Thymus (tissue), 11 donors: Measurements from ENCODE around the gene NRDE2. TPM values are rescaled to one million over a fixed set of nuclear protein-coding genes. Genes with fewer than 3 reads are reported as not detected.

Experiments used
- DNase-seq, 9 donors: peaks; one replicate each; pipeline ENCODE4 v3.0.0-alpha.2; 2013; ENCODE audit warnings: low spot score in 9 of 9, low read depth in 6 of 9, missing footprints in 1 of 9
- H3K27ac ChIP-seq, 2 donors: one replicate each; pipeline ENCODE4 v1.5.1; 2013; ENCODE audit warnings: control low read depth in 1 of 2, low read depth in 1 of 2, low read length in 1 of 2, mild to moderate bottlenecking in 1 of 2, moderate library complexity in 1 of 2
- H3K27me3 ChIP-seq, 2 donors: one replicate each; pipeline ENCODE4 v1.5.1; 2013; ENCODE audit warnings: low read length in 1 of 2; ENCODE audit not compliant: control insufficient read depth in 2 of 2, insufficient read depth in 1 of 2
- H3K36me3 ChIP-seq, 2 donors: one replicate each; pipeline ENCODE4 v1.5.1; 2013; ENCODE audit warnings: low read length in 1 of 2, mild to moderate bottlenecking in 1 of 2, moderate library complexity in 1 of 2; ENCODE audit not compliant: control insufficient read depth in 2 of 2, insufficient read depth in 2 of 2
- H3K4me1 ChIP-seq, 2 donors: one replicate each; pipeline ENCODE4 v1.5.1; 2013; ENCODE audit warnings: low read length in 2 of 2; ENCODE audit not compliant: control insufficient read depth in 2 of 2, insufficient read depth in 2 of 2
- H3K4me3 ChIP-seq, 2 donors: one replicate each; pipeline ENCODE4 v1.5.1; 2013; ENCODE audit warnings: low read length in 2 of 2, control low read depth in 1 of 2, mild to moderate bottlenecking in 1 of 2
- H3K9me3 ChIP-seq, 2 donors: one replicate each; pipeline ENCODE4 v1.5.1; 2013; ENCODE audit warnings: low read length in 1 of 2, mild to moderate bottlenecking in 1 of 2; ENCODE audit not compliant: control insufficient read depth in 2 of 2, insufficient read depth in 1 of 2
- WGBS: extraction: QIAGEN DNeasy Blood & Tissue Kit; methylation state at CpG from one replicate; pipeline ENCODE4 v1.1.7; 2013; 5-methylcytosine and 5-hydroxymethylcytosine counted together
- polyA plus RNA-seq: library from polyadenylated mRNA; stranded (reverse); fragments of 200-250 nt; gene quantifications from one replicate; pipeline ENCODE4 v1.2.3, GENCODE V29; 2013
- total RNA-seq: library from RNA; stranded (reverse); fragments of 120-200 nt; gene quantifications from one replicate; pipeline ENCODE4 v1.2.4, GENCODE V29; 2013
- donor health status: healthy.

The NRDE2 gene
- total and polyA plus RNA-seq, 2 donors, result 9.4 to 12.5 TPM

- WGBS, result 89% methylated on average over 1 of the region's 1 CpG
- DNase-seq, result peak in 1 of 9 donors; percentile 15
- Histone ChIP-seq H3K4me1 (no peaks in the 10 kb centered on the region), H3K36me3 (no peaks in the 10 kb centered on the region), H3K4me3 (no peak overlapping the region), H3K27ac (no peak overlapping the region), H3K27me3 (no peaks in the 10 kb centered on the region), H3K9me3 (no peaks in the 10 kb centered on the region)
Observed at GRCh38 chr14:90368946-90369721, 37.4 kb upstream of the NRDE2 start.

DNA sequence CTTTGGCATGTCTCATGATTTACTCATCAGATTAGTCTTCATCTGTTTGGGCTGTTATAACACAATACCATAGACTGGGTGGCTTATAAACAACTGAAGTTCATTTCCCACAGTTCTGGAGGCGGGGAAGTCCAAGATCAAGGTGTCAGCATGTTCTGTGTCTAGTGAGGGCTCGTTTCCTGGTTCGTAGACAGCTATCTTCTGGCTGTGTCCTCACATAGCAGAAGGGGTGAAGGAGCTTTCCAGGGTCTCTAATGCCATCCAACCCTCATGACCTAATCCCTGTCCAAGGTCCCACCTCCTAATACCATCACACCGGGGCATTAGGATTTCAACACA, 30.8 kb upstream of the NRDE2 start:
- WGBS, result 93% methylated on average over 4 of the region's 4 CpGs

GRCh38 chr14:90361865-90362557, 30.3 kb upstream of the NRDE2 start:
- no peaks in the 10 kb centered on the region for H3K9me3 ChIP-seq
- 92% methylated on average over 7 of the region's 7 CpGs for WGBS
- no peaks in the 10 kb centered on the region for H3K36me3 ChIP-seq
- peaks cover 0 to 2% of the 10 kb centered on the region in 2 donors for H3K27me3 ChIP-seq
- no peak overlapping the region for H3K4me3 ChIP-seq
- DNase-seq, result no peak
- no peaks in the 10 kb centered on the region for H3K4me1 ChIP-seq
- no peak overlapping the region for H3K27ac ChIP-seq

More for the DNA sequence above, 30.8 kb upstream of the NRDE2 start:
- Histone ChIP-seq H3K9me3 (no peaks in the 10 kb centered on the region), H3K36me3 (no peaks in the 10 kb centered on the region), H3K4me3 (no peak overlapping the region), H3K27me3 (peaks cover 0 to 2% of the 10 kb centered on the region in 2 donors), H3K27ac (no peak overlapping the region), H3K4me1 (no peaks in the 10 kb centered on the region)
- no peak for DNase-seq

- H3K4me3 ChIP-seq, result no peak overlapping the region
- peaks cover 0 to 2% of the 10 kb centered on the region in 2 donors for H3K27me3 ChIP-seq
- H3K4me1 ChIP-seq, result no peaks in the 10 kb centered on the region
- H3K27ac ChIP-seq, result no peak overlapping the region
- no peaks in the 10 kb centered on the region for H3K36me3 ChIP-seq
- 97% methylated on average over 4 of the region's 4 CpGs for WGBS
- no peak for DNase-seq
- H3K9me3 ChIP-seq, result no peaks in the 10 kb centered on the region
Observed at GRCh38 chr14:90358359-90358758, 26.6 kb upstream of the NRDE2 start.

GRCh38 chr14:90356925-90357324, 25.2 kb upstream of the NRDE2 start:
- Histone ChIP-seq H3K4me3 (no peak overlapping the region), H3K4me1 (no peaks in the 10 kb centered on the region), H3K27me3 (no peaks in the 10 kb centered on the region), H3K36me3 (no peaks in the 10 kb centered on the region), H3K27ac (no peak overlapping the region), H3K9me3 (no peaks in the 10 kb centered on the region)
- no peak for DNase-seq
- 98% methylated on average over 1 of the region's 1 CpG for WGBS

- no peak for DNase-seq
Observed at GRCh38 chr14:90355540-90356518, 24.1 kb upstream of the NRDE2 start.

DNA sequence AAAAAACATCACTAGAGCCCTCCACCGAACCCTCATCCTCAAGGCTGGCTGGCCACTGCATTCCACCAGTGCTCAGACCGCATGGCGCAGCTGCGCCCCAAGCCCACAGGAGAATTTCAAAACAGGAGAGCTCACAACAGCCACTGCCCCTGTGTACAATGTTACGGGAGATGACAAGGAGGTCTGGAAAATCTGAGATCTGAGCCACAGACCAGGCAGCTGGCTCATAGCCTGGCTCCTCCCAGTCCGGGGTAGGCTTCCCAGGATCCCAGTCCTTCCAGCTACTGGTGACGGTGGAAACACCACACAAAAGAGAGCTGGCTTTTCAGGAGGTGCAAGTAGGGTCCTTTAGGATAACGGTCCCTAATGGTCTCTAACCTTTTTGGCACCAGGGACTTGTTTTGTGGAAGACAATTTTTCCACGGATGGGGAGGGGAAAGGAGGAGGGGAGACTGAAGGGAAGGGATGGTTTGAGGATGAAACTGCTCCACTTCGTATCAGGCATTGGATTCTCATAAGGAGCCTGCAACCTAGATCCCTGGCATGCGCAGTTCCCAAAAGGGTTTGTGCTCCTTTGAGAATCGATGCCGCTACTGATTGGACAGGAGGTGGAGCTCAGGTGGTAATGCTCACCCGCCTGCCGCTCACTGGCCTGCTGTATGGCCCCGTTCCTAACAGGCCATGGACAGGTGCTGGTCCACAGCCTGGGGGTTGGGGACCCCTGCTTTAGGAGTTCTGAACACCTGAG, 23.0 kb upstream of the NRDE2 start:
- Histone ChIP-seq H3K9me3 (no peaks in the 10 kb centered on the region), H3K27ac (no peak overlapping the region), H3K4me1 (no peaks in the 10 kb centered on the region), H3K4me3 (no peak overlapping the region), H3K27me3 (no peaks in the 10 kb centered on the region), H3K36me3 (no peaks in the 10 kb centered on the region)
- no peak for DNase-seq
- WGBS, result 88% methylated on average over 16 of the region's 16 CpGs

More at GRCh38 chr14:90355540-90356518, 24.1 kb upstream of the NRDE2 start:
- Histone ChIP-seq H3K36me3 (no peaks in the 10 kb centered on the region), H3K9me3 (no peaks in the 10 kb centered on the region), H3K27ac (no peak overlapping the region), H3K4me1 (no peaks in the 10 kb centered on the region), H3K27me3 (no peaks in the 10 kb centered on the region), H3K4me3 (no peak overlapping the region)
- 95% methylated on average over 8 of the region's 8 CpGs for WGBS

DNA sequence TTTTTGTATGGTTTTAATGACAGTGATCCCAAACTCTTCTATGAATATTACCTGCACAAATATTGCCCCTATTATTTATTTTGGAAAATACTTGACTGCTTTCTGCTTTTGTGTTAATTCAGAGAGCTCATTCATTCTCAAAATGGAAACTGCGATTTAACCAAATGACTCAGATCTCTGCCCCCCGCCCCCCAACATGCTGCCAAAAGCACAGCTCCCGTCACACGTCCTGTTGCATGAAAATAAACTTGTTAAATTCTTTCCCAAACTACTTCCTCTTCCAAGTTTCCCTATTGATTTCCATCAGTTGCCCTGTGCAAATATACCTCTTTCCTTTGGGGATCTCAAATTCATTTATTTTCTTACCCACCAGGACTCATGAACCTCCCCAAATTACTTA, 18.0 kb upstream of the NRDE2 start:
- H3K4me1 ChIP-seq, result no peaks in the 10 kb centered on the region
- H3K4me3 ChIP-seq, result no peak overlapping the region
- no peak for DNase-seq
- H3K27ac ChIP-seq, result no peak overlapping the region
- H3K36me3 ChIP-seq, result no peaks in the 10 kb centered on the region
- H3K27me3 ChIP-seq, result peaks cover 0 to 2% of the 10 kb centered on the region in 2 donors
- H3K9me3 ChIP-seq, result no peaks in the 10 kb centered on the region
- whole genome bisulfite sequencing, result 91% methylated on average over 4 of the region's 4 CpGs
